GM18499 (cell line): ENCODE measurements around the gene ZFP36L2.
A peak's percentile ranks its signal among the peaks of the same experiment; 100 is the strongest.

Experiments
- ATAC-seq: cut with Tn5 transposase; IDR thresholded peaks from one replicate; pipeline ENCODE4 v1.9.1; 2021; ENCODE audit warnings: moderate number of reproducible peaks; ENCODE audit not compliant: insufficient read depth, unreplicated experiment

Gene ZFP36L2

DNA sequence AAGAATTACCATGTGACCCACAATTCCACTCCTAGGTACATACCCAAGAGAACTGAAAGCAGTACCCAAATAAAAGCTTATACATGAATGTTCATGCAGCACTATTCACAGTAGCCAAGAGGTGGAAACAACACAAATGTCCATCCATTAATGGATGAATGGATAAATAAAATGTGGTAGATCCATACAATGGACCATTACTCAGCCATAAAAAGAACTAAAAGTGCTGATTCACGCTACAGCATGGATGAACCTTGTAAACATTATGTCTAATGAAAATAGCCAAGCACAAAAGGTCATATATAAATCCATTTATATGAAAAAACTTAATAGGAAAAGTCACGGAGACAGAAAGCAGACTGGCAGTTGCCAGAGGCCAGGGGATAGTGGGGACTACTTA lies 23.6 kb upstream of the ZFP36L2 start:
- no peak for ATAC-seq

DNA sequence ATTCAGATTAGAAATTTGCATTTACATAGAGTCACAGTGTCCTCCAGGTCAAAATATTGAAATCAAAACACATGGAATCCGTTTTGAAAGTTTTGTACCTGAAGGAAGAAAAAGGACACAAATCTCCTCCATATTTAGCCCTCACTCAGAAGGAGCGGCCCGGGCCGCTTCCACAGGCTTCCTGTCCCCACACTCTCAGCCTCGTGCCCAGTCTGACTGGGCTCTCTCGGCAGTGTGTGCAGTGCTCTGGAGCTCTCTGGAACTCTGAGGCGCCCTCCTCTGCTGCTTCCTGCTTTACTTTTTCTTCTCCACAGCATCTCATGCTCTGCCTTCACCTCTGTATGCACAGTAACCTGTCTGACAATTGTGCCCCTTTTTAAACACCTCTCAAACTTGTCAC lies 22.2 kb upstream of the ZFP36L2 start:
- ATAC-seq, result no peak

- ATAC-seq, result no peak
Measured at GRCh38 chr2:43246641-43247040, 20.2 kb upstream of the ZFP36L2 start.

- no peak for ATAC-seq
Measured at GRCh38 chr2:43241558-43241957, 15.2 kb upstream of the ZFP36L2 start.

GRCh38 chr2:43240766-43241150 lies 14.4 kb upstream of the ZFP36L2 start:
- no peak for ATAC-seq

GRCh38 chr2:43239981-43240765 lies 13.8 kb upstream of the ZFP36L2 start:
- peak; percentile 70 for ATAC-seq

DNA sequence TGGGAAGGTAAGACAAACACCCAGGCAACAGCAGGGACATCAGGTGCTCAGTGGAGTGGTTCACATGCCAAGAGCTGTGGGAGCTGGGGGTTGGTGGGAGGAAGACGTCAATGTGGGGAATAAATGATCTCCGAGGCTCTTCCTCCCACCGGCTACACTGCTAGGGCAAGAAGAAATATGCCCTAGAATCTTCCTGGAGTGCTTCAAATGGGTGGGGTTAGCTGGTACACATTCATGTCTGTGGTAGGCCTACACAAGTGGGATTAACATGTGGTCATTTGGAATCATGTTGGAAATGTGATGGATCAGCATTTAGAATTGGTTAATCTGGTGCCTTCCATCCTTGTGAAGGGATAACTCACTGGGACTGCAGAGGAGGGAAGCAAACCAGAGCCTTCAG lies 12.4 kb upstream of the ZFP36L2 start:
- ATAC-seq, result no peak

- ATAC-seq, result no peak
Measured at GRCh38 chr2:43238176-43238575, 11.8 kb upstream of the ZFP36L2 start.

DNA sequence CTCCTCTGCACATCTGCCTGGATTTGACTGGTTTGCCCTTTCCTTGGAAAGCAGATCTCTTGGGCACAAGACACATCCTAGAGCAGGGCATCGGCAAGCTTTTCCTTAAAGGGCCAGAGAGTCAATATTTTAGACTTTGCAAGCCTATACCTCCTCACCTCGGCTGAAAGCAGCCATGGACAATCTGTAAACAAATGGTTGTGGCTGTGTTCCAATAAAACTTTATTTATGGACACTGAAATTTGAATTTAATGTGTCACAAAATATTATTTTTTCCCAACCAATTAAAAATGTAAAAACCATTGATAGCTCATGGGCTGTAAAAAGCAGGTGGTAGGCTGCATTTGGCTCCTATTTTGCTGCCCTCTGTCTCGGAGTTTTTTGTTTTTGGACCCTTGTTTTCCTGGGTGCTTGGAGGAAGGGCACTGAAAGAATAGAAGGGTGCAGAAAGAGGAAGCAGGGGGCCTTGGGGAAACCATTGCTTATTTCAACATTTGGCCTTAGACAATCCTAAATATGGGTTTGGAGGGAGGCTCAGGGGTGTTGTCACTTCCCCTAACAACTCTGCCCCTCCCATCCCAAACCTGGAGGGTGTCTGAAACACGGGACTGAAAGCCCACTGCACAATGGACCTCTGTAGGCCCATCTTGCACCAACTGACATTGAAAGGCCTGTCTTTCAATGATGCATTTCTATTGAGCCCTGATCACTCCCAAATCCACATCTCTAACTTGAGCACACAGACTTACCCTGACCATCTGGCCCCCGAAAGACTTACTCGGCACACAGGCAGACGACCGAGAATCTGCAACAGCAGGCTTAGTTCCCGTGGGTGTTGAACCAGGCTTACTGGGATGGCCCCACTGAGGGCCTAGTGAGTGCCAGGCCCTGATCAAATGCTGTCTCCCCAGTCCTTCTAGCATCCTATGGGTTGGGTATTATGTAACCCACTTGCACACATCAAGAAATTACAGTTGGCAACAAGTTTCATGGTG lies 7.1 kb upstream of the ZFP36L2 start:
- ATAC-seq, result no peak

DNA sequence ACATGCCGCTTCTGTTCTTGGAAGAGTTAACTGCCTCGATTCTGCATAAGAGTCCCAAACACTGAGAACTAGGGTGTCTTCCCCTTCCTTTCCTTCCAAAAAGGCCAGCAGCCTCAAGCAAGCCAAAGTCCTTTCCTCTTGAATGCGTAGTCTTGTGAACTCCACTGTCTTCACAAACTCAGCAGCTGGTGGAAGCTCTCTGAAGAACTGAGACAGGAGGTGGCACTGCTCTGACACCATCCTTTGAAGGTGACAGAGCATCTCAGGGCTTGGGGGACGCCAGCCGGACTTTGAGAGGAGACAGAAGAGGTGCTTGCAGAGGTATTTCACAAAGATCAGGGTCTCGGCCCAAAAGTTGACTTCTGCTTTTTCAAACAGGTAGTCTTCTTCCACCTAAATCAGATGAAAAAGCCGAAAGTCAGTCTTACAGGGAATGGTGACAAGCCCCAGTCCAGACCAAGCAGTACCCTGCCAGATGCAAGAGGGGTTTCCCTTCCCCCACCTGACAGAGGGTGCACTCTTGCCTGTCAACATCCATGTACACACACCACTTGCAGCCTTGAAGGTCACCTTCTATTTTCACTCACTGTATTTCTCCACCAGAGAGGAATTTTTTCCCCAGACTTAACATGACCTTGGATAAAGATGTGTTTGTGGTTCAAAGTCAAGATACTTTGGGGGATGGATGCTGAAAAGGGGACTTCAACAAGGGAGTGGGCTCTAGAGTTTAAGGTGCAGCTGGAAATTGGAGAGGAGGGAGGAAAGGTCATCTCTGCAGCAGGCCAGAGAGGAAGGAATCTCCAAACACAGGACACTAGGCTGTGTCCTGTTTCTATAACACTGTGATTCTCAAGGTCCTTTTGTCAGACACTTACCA lies 4.8 kb upstream of the ZFP36L2 start:
- ATAC-seq, result no peak

DNA sequence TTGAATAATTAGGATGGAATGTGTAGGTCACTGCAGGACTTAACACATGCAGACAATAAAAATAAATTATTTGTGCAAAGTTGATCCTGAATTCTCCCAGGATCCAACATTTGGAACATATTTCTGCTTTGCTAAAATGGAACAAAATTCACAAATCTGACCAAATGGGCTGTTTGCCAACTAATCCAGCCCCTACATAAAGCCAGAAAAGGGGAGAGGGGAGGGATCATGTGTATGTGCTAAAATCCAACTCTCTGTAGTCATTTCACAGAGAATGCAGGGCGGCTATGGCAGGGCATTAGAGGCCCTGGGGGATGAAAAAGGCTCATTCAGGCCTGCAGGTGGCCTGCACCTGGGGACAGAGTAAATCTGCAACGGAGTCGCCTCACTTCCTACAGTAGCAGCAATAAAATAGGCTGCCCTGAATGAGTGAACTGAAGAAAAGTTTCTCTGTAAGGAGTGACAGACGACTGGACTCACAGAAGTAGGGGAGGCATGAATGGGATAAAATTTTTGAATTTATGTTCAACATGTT lies 4.0 kb upstream of the ZFP36L2 start:
- ATAC-seq, result no peak

GRCh38 chr2:43228756-43229659 lies 2.6 kb upstream of the ZFP36L2 start:
- no peak for ATAC-seq

GRCh38 chr2:43228321-43228751 lies 1.9 kb upstream of the ZFP36L2 start:
- ATAC-seq, result no peak

DNA sequence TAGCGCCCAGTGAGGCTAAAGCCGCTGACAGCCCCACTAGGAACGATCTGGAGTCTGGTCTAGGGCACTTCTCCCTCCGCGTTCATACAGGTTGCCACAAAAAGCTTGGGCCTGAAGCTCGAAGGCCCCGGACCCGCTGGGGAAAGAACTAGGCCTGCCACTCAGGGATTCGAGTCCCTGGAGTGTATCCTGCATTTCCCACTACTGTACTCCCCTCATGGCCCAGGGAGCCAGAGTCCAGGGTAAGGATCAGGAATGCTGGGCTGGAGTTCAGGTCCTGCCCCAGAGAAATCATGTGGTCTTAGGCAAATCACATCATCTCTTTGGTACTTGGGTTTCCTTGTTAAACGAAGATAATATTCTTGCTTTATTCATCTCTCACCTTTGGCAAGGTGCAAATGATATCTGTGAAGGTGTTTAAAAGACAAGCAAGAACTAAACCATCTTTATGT lies 1.4 kb upstream of the ZFP36L2 start:
- no peak for ATAC-seq

DNA sequence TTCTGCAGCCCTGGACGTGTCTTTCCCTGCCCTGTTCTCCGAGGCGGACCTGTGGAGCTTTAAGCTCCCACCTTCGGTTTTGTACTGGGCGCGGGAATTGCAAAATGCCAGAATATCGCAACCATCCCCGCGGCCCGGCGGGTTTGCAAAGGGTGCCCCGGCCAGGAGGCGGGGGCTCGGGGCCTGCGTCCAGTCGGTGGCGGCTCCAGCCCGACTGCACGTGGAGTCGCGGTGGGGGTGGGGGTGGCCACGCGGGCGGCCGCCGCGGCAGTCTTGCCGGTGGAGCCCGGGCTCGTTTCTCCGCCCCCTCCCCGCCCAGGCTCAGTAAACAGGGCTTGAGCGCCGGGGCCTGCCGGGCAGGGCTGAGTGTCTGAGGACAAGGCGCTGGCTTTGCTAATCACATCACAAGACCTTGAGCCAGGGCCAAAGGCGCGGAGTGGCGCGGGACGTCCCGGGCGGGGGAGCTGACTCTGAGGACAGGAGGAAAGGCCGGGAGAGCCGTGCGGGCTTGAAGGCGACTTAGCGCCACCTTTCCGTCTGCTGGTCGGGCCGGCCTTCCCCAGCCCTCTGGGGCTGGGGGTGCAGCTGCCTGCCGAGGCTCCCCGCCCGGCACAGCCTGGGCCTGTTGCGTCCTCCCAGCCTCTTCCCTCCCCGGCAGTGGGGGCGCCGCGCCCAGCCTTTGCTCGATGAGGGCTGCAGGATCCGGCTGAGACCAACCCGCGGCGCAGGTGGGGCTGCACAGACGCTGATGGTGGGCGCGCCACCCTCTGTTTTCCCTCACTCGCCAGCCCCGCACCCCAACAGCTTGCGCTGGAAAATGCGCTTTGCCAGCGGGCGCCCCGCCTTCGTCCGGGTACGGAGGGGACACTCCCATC lies 786 bp upstream of the ZFP36L2 start:
- ATAC-seq, result no peak

DNA sequence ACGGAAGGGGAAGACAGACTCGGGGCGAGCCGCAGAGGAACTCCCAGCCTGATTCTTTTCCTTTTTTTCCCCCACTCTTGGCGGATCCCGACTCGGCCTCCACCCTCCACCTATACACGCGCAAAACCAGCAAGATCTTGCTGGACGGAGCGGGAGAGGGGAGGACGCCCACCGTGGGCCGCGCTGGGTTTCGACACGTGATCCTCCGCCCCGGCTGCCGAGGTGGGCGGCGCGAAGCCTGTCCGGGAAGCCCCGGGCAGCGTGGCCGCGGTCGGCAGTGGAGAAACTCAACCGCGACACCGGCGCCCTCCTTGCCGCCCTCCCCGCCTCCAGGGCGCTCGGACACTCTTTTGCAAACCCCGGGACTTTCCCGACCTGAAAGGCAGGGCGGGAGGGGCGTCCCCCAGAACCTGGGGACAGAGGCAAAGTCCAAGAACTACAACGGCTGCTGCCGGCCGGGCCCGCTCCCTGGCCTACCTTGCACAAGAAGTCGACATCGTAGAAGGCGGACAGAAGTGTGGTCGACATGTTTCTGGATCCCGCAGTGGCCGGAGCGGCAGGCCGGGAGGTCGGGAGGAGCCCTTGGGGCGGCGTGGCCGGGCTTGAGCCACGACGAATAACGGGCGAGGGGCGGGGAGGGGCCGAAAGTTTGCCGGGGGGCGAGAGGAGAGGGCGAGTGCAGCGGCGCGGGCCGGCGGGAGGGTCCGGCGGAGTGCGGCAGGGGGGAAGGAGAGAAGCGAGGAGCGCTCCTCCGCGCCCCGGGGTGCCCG lies 433 bp downstream of the ZFP36L2 start:
- peak; percentile 27 for ATAC-seq

DNA sequence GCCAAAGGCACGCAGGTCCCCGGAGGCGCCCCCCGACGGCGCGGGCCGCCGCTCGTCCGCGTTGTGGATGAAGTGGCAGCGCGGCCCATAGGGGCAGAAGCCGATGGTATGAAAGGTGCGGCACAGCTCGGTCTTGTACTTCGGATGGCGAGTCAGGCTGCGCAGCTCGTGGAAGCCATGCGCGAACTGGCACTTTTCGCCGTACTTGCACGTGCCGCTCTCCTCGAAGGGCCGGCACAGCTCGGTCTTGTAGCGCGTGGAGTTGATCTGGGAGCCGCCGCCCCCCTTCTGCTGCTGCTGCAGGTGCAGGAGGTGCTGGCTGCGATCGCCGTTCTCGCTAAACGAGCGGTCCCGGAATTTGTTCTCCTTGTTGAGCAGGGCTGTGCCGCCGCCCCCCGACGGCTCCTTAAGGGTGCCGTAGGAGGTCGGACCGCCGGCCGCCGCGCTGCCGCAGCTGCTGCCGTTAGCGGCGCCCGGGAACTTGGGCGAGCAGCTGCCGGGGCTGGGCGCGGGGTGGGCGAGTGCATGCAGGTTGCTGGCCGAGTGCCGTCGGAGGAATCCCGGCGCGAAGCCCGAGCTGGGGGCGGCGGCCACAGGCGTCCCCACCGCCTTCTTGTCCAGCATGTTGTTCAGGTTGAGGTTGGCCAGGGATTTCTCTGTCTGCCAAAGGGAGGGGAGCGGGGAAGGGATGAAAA lies 1.2 kb downstream of the ZFP36L2 start:
- ATAC-seq, result no peak
